ENCODE results near the gene TFEB.

TFEB gene

GRCh38 chr6:41691426-41692079, 43.9 kb downstream of the TFEB start:
- DNase-seq (ENCODE audit: low read depth in 3 of 3, low spot score in 1 of 3) = no peak

- no peak for DNase-seq (ENCODE audit: low read depth in 3 of 3, low spot score in 1 of 3)
Observed at GRCh38 chr6:41690541-41691330, 44.7 kb downstream of the TFEB start.

- DNase-seq (ENCODE audit: low read depth in 3 of 3, low spot score in 1 of 3) = no peak
Observed at GRCh38 chr6:41689171-41690008, 46.0 kb downstream of the TFEB start.

- no peak for DNase-seq (ENCODE audit: low read depth in 3 of 3, low spot score in 1 of 3)
Observed at GRCh38 chr6:41688256-41688965, 47.0 kb downstream of the TFEB start.

GRCh38 chr6:41687501-41688175, 47.8 kb downstream of the TFEB start:
- no peak for DNase-seq (ENCODE audit: low read depth in 3 of 3, low spot score in 1 of 3)

- DNase-seq (ENCODE audit: low read depth in 3 of 3, low spot score in 1 of 3) = no peak
Observed at GRCh38 chr6:41685641-41686380, 49.6 kb downstream of the TFEB start.

GRCh38 chr6:41684311-41685180, 50.9 kb downstream of the TFEB start:
- no peak for DNase-seq (ENCODE audit: low read depth in 3 of 3, low spot score in 1 of 3)

- DNase-seq (ENCODE audit: low read depth in 3 of 3, low spot score in 1 of 3) = peak; percentile 44 to 71 (median 57)
Observed at GRCh38 chr6:41683523-41684310, 51.7 kb downstream of the TFEB start.

- DNase-seq (ENCODE audit: low read depth in 3 of 3, low spot score in 1 of 3) = peak in 1 of 3 donors; percentile 10
Observed at GRCh38 chr6:41683273-41683522, 52.2 kb downstream of the TFEB start.

- DNase-seq (ENCODE audit: low read depth in 3 of 3, low spot score in 1 of 3) = no peak
Observed at GRCh38 chr6:41682497-41683272, 52.7 kb downstream of the TFEB start.

GRCh38 chr6:41682056-41682477, 53.3 kb downstream of the TFEB start:
- peak in 2 of 3 donors; percentile 42 to 53 for DNase-seq (ENCODE audit: low read depth in 3 of 3, low spot score in 1 of 3)

- no peak for DNase-seq (ENCODE audit: low read depth in 3 of 3, low spot score in 1 of 3)
Observed at GRCh38 chr6:41680182-41680965, 55.0 kb downstream of the TFEB start.

GRCh38 chr6:41679696-41680095, 55.7 kb downstream of the TFEB start:
- DNase-seq (ENCODE audit: low read depth in 3 of 3, low spot score in 1 of 3) = no peak

GRCh38 chr6:41678511-41679084, 56.8 kb downstream of the TFEB start:
- no peak for DNase-seq (ENCODE audit: low read depth in 3 of 3, low spot score in 1 of 3)

GRCh38 chr6:41677124-41677921, 58.1 kb downstream of the TFEB start:
- no peak for DNase-seq (ENCODE audit: low read depth in 3 of 3, low spot score in 1 of 3)

- DNase-seq (ENCODE audit: low read depth in 3 of 3, low spot score in 1 of 3) = no peak
Observed at GRCh38 chr6:41676431-41676830, 59.0 kb downstream of the TFEB start.
